B cell (primary cell): Measurements from ENCODE around the gene TCP1. TPM values are rescaled to one million over a fixed set of nuclear protein-coding genes. Genes with fewer than 3 reads are reported as not detected.

Experiments used
- ATAC-seq: fragments of 200-7000 bp; cut with Tn5 transposase; one replicate; pipeline ENCODE4 v1.10.0; 2021; ENCODE audit warnings: low read depth, mild to moderate bottlenecking, moderate number of reproducible peaks, moderate library complexity
- CTCF ChIA-PET: fragments of 350-600 bp; sonication (Branson Sonifier 250); formaldehyde crosslinking; loops from one replicate; lab custom pipeline; 2021; ENCODE audit warnings: antibody characterized with exemption, inconsistent platforms; lab: Charles Lee
- POLR2A ChIA-PET: fragments of 350-600 bp; sonication (Branson Sonifier 250); formaldehyde crosslinking; loops from one replicate; lab custom pipeline; 2021; ENCODE audit warnings: antibody characterized with exemption; lab: Charles Lee
- DNase-seq: peaks from one replicate; pipeline ENCODE4 v3.0.0; 2013
- H2AFZ ChIP-seq: 2 replicates; pipeline ENCODE4 v1.6.1; 2012; ENCODE audit warnings: mild to moderate bottlenecking, low read depth, low read length; ENCODE audit not compliant: insufficient read depth, poor library complexity, severe bottlenecking
- H3K27ac ChIP-seq, 2 donors: 1 replicate in 1 of 2; 2 replicates in 1 of 2; pipeline ENCODE4 v1.5.1; 2012 to 2013; ENCODE audit warnings: low read length in 2 of 2, mild to moderate bottlenecking in 2 of 2, moderate library complexity in 1 of 2
- H3K27me3 ChIP-seq, 4 experiments: fragments of 200-600 bp in 1 of 4; sonication (generic) in 1 of 4; replicated peaks in 1 of 4; 1 replicate in 2 of 4; 2 replicates in 2 of 4; pipeline versions ENCODE4 v1.6.1 to v1.7.0; 2013 to 2016; ENCODE audit warnings: low read length in 3 of 4, mild to moderate bottlenecking in 2 of 4, mixed read lengths in 1 of 4, moderate library complexity in 1 of 4; ENCODE audit not compliant: insufficient read depth in 4 of 4, control insufficient read depth in 3 of 4; ENCODE audit errors: control extremely low read depth in 1 of 4
- H3K36me3 ChIP-seq, 2 experiments: replicated peaks in 1 of 2; 1 replicate in 1 of 2; 2 replicates in 1 of 2; pipeline versions ENCODE4 v1.6.1 to v1.7.1; 2013; ENCODE audit warnings: low read length in 1 of 2; ENCODE audit not compliant: insufficient read depth in 2 of 2, control insufficient read depth in 1 of 2; ENCODE audit errors: control extremely low read depth in 1 of 2, extremely low read depth in 1 of 2
- H3K4me1 ChIP-seq, 2 donors: fragments of 200-600 bp in 1 of 2; sonication (generic) in 1 of 2; 1 replicate in 1 of 2; 2 replicates in 1 of 2; pipeline versions ENCODE4 v1.5.1 to v1.6.1; 2013 to 2017; ENCODE audit warnings: low read length in 2 of 2; ENCODE audit not compliant: control insufficient read depth in 2 of 2, insufficient read depth in 2 of 2
- H3K4me2 ChIP-seq: replicated peaks from 2 replicates; pipeline ENCODE3; 2012; ENCODE audit warnings: mild to moderate bottlenecking, low read depth, low read length; ENCODE audit not compliant: poor library complexity, severe bottlenecking
- H3K4me3 ChIP-seq, 5 experiments: fragments of 200-600 bp in 1 of 5; sonication (generic) in 1 of 5; 1 replicate in 3 of 5; 2 replicates in 2 of 5; pipeline versions ENCODE4 v1.5.1 to v1.7.0; 2011 to 2016; ENCODE audit warnings: low read length in 4 of 5, mild to moderate bottlenecking in 4 of 5, low read depth in 2 of 5, control low read depth in 1 of 5, moderate library complexity in 1 of 5; ENCODE audit not compliant: insufficient read depth in 1 of 5; ENCODE audit errors: control extremely low read depth in 1 of 5, extremely low read depth in 1 of 5
- H3K79me2 ChIP-seq: fragments of 200-600 bp; sonication (generic); one replicate; pipeline ENCODE4 v1.6.0; 2016; ENCODE audit warnings: low read length; ENCODE audit not compliant: control insufficient read depth, insufficient read depth
- H3K9ac ChIP-seq: fragments of 200-600 bp; sonication (generic); 2 replicates; pipeline ENCODE4 v1.6.1; 2017; ENCODE audit warnings: mild to moderate bottlenecking, low read length, moderate library complexity
- H3K9me3 ChIP-seq, 3 donors: one replicate each; pipeline versions ENCODE4 v1.6.1 to v1.7.1; 2013; ENCODE audit warnings: low read length in 2 of 3; ENCODE audit not compliant: control insufficient read depth in 2 of 3, insufficient read depth in 1 of 3; ENCODE audit errors: control extremely low read depth in 1 of 3
- H4K20me1 ChIP-seq: 2 replicates; pipeline ENCODE4 v1.6.0; 2012; ENCODE audit warnings: mild to moderate bottlenecking, low read length; ENCODE audit not compliant: insufficient read depth, control insufficient read depth, poor library complexity, severe bottlenecking
- H3K27ac Mint-ChIP-seq: one replicate; pipeline ENCODE4 v1.8.0; 2021; ENCODE audit warnings: mixed read lengths
- H3K27me3 Mint-ChIP-seq: one replicate; pipeline ENCODE4 v1.8.0; 2021; ENCODE audit warnings: mixed read lengths
- H3K4me1 Mint-ChIP-seq: one replicate; pipeline ENCODE4 v1.8.0; 2021; ENCODE audit warnings: mixed read lengths
- H3K4me3 Mint-ChIP-seq: one replicate; pipeline ENCODE4 v1.8.0; 2021; ENCODE audit warnings: mixed read lengths
- H3K9me3 Mint-ChIP-seq: one replicate; pipeline ENCODE4 v1.8.0; 2022; ENCODE audit warnings: mixed read lengths; ENCODE audit not compliant: insufficient read depth
- EZH2 ChIP-seq: IDR thresholded peaks from 2 replicates; pipeline ENCODE4 v1.6.1; 2012; ENCODE audit warnings: borderline replicate concordance, low read depth, mild to moderate bottlenecking, moderate library complexity, low read length; ENCODE audit not compliant: insufficient read depth, poor library complexity, severe bottlenecking
- WGBS: methylation state at CpG from one replicate; pipeline ENCODE4 v1.1.5; 2013; ENCODE audit warnings: missing lambda C conversion rate; ENCODE audit not compliant: insufficient coverage; 5-methylcytosine and 5-hydroxymethylcytosine counted together
- intact Hi-C: fragments of 100-400 bp; cut with micrococcal nuclease; formaldehyde crosslinking; loops from one replicate; pipeline ENCODE4 v1.10.0; 2022
- polyA plus RNA-seq: library from polyadenylated mRNA; depleted of rRNA; stranded (reverse); fragments of >200 nt; gene quantifications from 2 replicates; pipeline ENCODE4 v1.2.3, GENCODE V29; 2012
- total RNA-seq, 2 donors: library from RNA; stranded (reverse); fragments of 120-200 nt in 1 of 2; gene quantifications; 1 replicate in 1 of 2; 2 replicates in 1 of 2; pipeline versions ENCODE4 v1.2.3 to v1.2.4, GENCODE V29; 2013 to 2022
- TF ChIP-seq, protein P1 (sequence below): fragments of 200-600 bp; IDR thresholded peaks from one replicate; pipeline ENCODE4 v1.8.0; 2022; ENCODE audit warnings: antibody characterized with exemption, mild to moderate bottlenecking

Gene TCP1
- total and polyA plus RNA-seq, 2 donors (not counting 1 experiment from before 2014, with no cell fraction given): 63.8 to 137 TPM

DNA sequence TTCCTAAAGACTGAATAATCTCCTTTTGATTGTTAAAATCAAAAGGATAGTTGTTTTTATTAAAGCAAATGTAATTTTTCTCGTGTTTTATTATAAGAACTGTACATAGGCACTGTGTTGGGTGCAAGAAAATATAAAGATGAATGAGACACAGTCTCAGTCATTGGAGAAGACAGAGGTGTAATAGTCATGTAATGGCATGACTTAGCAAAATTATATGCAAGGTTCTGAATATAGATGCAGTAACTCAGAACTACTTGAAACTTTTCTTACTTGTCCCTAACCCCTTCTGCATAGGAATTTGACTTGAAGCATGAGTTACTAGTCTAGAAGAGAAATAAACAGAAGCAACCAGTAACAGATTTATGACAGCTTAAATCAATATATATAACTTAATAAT lies 47.2 kb downstream of the TCP1 start:
- TF ChIP-seq, protein P1, sequence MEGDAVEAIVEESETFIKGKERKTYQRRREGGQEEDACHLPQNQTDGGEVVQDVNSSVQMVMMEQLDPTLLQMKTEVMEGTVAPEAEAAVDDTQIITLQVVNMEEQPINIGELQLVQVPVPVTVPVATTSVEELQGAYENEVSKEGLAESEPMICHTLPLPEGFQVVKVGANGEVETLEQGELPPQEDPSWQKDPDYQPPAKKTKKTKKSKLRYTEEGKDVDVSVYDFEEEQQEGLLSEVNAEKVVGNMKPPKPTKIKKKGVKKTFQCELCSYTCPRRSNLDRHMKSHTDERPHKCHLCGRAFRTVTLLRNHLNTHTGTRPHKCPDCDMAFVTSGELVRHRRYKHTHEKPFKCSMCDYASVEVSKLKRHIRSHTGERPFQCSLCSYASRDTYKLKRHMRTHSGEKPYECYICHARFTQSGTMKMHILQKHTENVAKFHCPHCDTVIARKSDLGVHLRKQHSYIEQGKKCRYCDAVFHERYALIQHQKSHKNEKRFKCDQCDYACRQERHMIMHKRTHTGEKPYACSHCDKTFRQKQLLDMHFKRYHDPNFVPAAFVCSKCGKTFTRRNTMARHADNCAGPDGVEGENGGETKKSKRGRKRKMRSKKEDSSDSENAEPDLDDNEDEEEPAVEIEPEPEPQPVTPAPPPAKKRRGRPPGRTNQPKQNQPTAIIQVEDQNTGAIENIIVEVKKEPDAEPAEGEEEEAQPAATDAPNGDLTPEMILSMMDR: no peak
- no peak for TF ChIP-seq EZH2
- Mint-ChIP-seq H3K9me3 (no peaks in the 10 kb centered on the region), H3K4me1 (peaks cover 9% of the 10 kb centered on the region), H3K4me3 (no peak overlapping the region), H3K27ac (no peak overlapping the region), H3K27me3 (no peaks in the 10 kb centered on the region)
- Histone ChIP-seq H3K4me2 (no peak overlapping the region), H3K9ac (no peak overlapping the region), H3K27ac (no peak overlapping the region), H3K36me3 (peaks cover 15 to 87% of the 10 kb centered on the region in 2 experiments), H4K20me1 (peaks cover 53% of the 10 kb centered on the region), H3K79me2 (peaks cover 78% of the 10 kb centered on the region), H3K9me3 (no peaks in the 10 kb centered on the region), H2AFZ (no peak overlapping the region), H3K4me1 (peaks cover 0 to 4% of the 10 kb centered on the region in 2 donors), H3K27me3 (no peaks in the 10 kb centered on the region), H3K4me3 (no peak overlapping the region)
- POLR2A ChIA-PET: no interaction called here
- CTCF ChIA-PET: interaction anchor here (1.3 kb wide), 1 partner anchor 21 kb away, joined by 5 read pairs; no protein-coding TSS in a partner anchor
- DNase-seq: no peak
- intact Hi-C loops: no loop called here
- no CpG with 5 or more reads among the region's 1 CpG for WGBS
- no peak for ATAC-seq

DNA sequence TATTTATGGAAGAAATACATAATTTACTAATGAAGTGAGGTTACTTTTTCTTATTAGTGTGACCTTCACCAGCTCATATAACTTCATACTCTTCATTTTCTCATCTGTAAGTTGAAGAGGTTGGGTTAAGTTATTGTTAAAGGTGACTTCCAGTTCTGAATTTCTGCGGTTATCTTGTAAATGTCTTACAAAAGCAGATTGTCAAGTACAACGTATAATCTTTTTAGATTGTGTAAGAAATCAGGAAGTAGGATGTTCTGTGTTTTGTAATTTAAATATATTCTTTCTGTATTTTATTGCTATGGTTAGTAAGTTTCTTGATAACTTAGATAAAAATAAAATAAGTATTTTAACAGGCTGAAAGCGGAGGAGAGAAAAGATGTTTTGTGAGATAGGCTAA lies 50.1 kb downstream of the TCP1 start:
- TF ChIP-seq, protein P1: no peak
- TF ChIP-seq EZH2: no peak
- ATAC-seq: no peak

More for the DNA sequence above, 50.1 kb downstream of the TCP1 start:
- ChIA-PET CTCF (interaction anchor here (1.7 kb wide), 1 partner anchor 18 kb away, joined by 10 read pairs; no protein-coding TSS in a partner anchor), POLR2A (no interaction called here)
- Histone ChIP-seq H4K20me1 (peaks cover 55% of the 10 kb centered on the region), H3K27me3 (no peaks in the 10 kb centered on the region), H3K27ac (peak overlapping the region in 1 of 2 donors; percentile 28), H3K4me3 (no peak overlapping the region), H3K4me1 (peaks cover under 1 to 4% of the 10 kb centered on the region in 2 donors), H3K9ac (no peak overlapping the region), H3K79me2 (peaks cover 84% of the 10 kb centered on the region), H3K36me3 (peaks cover 0 to 59% of the 10 kb centered on the region in 2 experiments), H2AFZ (no peak overlapping the region), H3K9me3 (no peaks in the 10 kb centered on the region), H3K4me2 (no peak overlapping the region)
- H3K27me3 Mint-ChIP-seq: no peaks in the 10 kb centered on the region
- DNase-seq: no peak
- no CpG with 5 or more reads among the region's 3 CpGs for WGBS
- no peak overlapping the region for H3K27ac Mint-ChIP-seq
- H3K4me3 Mint-ChIP-seq: no peak overlapping the region
- H3K9me3 Mint-ChIP-seq: no peaks in the 10 kb centered on the region
- intact Hi-C loops: loop anchor here (1.0 kb wide), 1 partner anchor 10 kb away; no protein-coding TSS in a partner anchor
- H3K4me1 Mint-ChIP-seq: peaks cover 18% of the 10 kb centered on the region
